ENCODE results near the gene OR1F1.

DNA sequence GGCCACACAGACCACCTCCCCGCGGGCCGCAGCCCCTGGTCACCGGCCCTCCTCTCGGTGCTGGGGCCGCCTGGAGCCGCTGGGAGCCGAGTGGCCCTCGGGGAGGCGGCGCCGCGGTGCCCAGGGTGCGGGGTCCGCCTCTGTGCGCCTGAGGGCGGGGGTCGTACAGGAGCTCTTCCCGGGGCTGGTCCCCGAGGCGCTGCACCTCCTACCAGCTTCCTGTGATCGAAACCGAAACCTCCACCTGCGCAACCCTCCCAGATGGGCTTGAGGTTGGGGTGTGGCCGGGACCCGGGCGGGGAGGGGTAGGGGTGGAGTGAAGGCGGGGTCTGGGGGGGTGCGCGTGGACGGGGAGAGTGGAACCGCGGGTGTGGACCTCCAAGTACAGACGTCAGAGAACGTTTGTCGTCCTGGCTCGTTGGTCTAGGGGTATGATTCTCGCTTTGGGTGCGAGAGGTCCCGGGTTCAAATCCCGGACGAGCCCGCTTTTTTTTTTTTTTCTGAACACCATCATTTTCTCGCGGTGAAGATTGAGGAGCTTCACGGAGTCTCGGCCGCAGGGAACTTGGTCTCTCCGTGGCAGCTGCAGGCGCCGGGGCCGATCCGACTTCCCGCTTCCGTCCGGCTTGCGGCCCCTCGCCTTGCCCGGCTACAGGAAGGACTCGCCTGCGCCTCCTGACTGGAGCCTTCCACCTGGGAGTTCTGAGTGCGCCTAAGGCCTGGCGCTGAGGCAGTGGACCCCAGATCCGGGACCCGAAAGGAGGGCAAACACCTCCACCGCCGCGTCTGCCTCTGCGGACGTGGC is 29.3 kb upstream of the OR1F1 start:
- TF ChIP-seq, protein P1, sequence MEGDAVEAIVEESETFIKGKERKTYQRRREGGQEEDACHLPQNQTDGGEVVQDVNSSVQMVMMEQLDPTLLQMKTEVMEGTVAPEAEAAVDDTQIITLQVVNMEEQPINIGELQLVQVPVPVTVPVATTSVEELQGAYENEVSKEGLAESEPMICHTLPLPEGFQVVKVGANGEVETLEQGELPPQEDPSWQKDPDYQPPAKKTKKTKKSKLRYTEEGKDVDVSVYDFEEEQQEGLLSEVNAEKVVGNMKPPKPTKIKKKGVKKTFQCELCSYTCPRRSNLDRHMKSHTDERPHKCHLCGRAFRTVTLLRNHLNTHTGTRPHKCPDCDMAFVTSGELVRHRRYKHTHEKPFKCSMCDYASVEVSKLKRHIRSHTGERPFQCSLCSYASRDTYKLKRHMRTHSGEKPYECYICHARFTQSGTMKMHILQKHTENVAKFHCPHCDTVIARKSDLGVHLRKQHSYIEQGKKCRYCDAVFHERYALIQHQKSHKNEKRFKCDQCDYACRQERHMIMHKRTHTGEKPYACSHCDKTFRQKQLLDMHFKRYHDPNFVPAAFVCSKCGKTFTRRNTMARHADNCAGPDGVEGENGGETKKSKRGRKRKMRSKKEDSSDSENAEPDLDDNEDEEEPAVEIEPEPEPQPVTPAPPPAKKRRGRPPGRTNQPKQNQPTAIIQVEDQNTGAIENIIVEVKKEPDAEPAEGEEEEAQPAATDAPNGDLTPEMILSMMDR (IDR thresholded peaks at IDR 0.05) = no peak
- peak; percentile 58 for TF ChIP-seq POLR2A (IDR thresholded peaks at IDR 0.05)
